DMS53 treated with DMSO at 0.1 percent for 48 hours (cell line): ENCODE data around the gene ROCK1.

Experiments
- DNase-seq: peaks from one replicate; lab custom pipeline; 2025; ENCODE audit not compliant: unreplicated experiment; lab: John Stamatoyannopoulos, UW

ROCK1 gene

GRCh38 chr18:21109936-21110712 is 1.5 kb downstream of the ROCK1 start:
- DNase-seq = no peak

GRCh38 chr18:21105936-21106335 is 5.7 kb downstream of the ROCK1 start:
- DNase-seq = no peak

GRCh38 chr18:21101172-21101571 is 10.4 kb downstream of the ROCK1 start:
- DNase-seq = no peak

GRCh38 chr18:21100678-21101077 is 10.9 kb downstream of the ROCK1 start:
- DNase-seq = no peak

- DNase-seq = no peak
These were observed 11.5 kb downstream of the ROCK1 start for GRCh38 chr18:21100146-21100545.

GRCh38 chr18:21099442-21099841 is 12.2 kb downstream of the ROCK1 start:
- DNase-seq = no peak

- DNase-seq = no peak
These were observed 14.9 kb downstream of the ROCK1 start for GRCh38 chr18:21096760-21097159.

- no peak for DNase-seq
These were observed 18.5 kb downstream of the ROCK1 start for GRCh38 chr18:21093133-21093532.

- no peak for DNase-seq
These were observed 20.9 kb downstream of the ROCK1 start for GRCh38 chr18:21090680-21091079.

GRCh38 chr18:21085579-21086166 is 25.9 kb downstream of the ROCK1 start:
- no peak for DNase-seq

- no peak for DNase-seq
These were observed 27.0 kb downstream of the ROCK1 start for GRCh38 chr18:21084511-21085078.

GRCh38 chr18:21083017-21083416 is 28.6 kb downstream of the ROCK1 start:
- no peak for DNase-seq

GRCh38 chr18:21081426-21081825 is 30.2 kb downstream of the ROCK1 start:
- DNase-seq = no peak

GRCh38 chr18:21080576-21080975 is 31.0 kb downstream of the ROCK1 start:
- DNase-seq = no peak

GRCh38 chr18:21074336-21075323 is 37.0 kb downstream of the ROCK1 start:
- DNase-seq = no peak

- no peak for DNase-seq
These were observed 38.4 kb downstream of the ROCK1 start for GRCh38 chr18:21073180-21073579.

GRCh38 chr18:21071071-21071470 is 40.5 kb downstream of the ROCK1 start:
- no peak for DNase-seq

GRCh38 chr18:21069468-21069867 is 42.1 kb downstream of the ROCK1 start:
- DNase-seq = no peak

- DNase-seq = no peak
These were observed 47.3 kb downstream of the ROCK1 start for GRCh38 chr18:21064347-21064746.

- DNase-seq = no peak
These were observed 48.6 kb downstream of the ROCK1 start for GRCh38 chr18:21063011-21063410.

GRCh38 chr18:21057112-21057511 is 54.5 kb downstream of the ROCK1 start:
- DNase-seq = no peak
